ENCODE results near the gene PDGFRB.

- TF ChIP-seq CREB3 (tag; conservative IDR thresholded peaks at IDR 0.05; ENCODE audit: low read depth) (no peak), SETDB1 (IDR thresholded peaks at IDR 0.05; ENCODE audit: low read length) (no peak), CTCF (IDR thresholded peaks at IDR 0.05 in 2 of 3, conservative IDR thresholded peaks at IDR 0.05 in 1 of 3; ENCODE audit: insufficient read depth in 2 of 3, low read depth in 1 of 3, low read length in 3 of 3) (no peak), ETV5 (CRISPR knock-in tag; IDR thresholded peaks at IDR 0.05; ENCODE audit: low read depth) (no peak)
These were observed 90.9 kb downstream of the PDGFRB start for GRCh38 chr5:150064681-150065220.
